HepG2 (cell line): ENCODE measurements around the gene CRK. TPM values are rescaled to one million over a fixed set of nuclear protein-coding genes. Genes with fewer than 3 reads are reported as not detected.
A peak's percentile ranks its signal among the peaks of the same experiment; 100 is the strongest.
"Not testable (repeated sequence)": the region's sequence is repeated elsewhere in the genome, so short reads cannot be mapped to it uniquely, and the experiment has no call there.

ENCODE experiments used
- FOXO4 ChIP-seq: sonication (generic); formaldehyde crosslinking; conservative IDR thresholded peaks from 2 replicates; pipeline ENCODE4 v1.8.1; 2023; ENCODE audit warnings: missing genetic modification reagents
- FOXP1 ChIP-seq, 2 experiments: fragments of 450-650 bp in 1 of 2; IDR thresholded peaks; 2 replicates each; pipeline ENCODE4 v1.6.1; 2017 to 2018; ENCODE audit warnings: antibody characterized with exemption in 1 of 2
- FOXP4 ChIP-seq: sonication (generic); formaldehyde crosslinking; IDR thresholded peaks from 2 replicates; pipeline ENCODE4 v1.4.0; 2020; ENCODE audit warnings: missing genetic modification reagents
- HNF4A ChIP-seq: sonication (generic); formaldehyde crosslinking; IDR thresholded peaks from 2 replicates; pipeline ENCODE4 v1.4.0; 2020; ENCODE audit warnings: missing genetic modification reagents
- RNF219 ChIP-seq: sonication (generic); formaldehyde crosslinking; IDR thresholded peaks from 2 replicates; pipeline ENCODE4 v1.5.0; 2020; ENCODE audit warnings: mild to moderate bottlenecking, missing genetic modification reagents
- SOX13 ChIP-seq, 3 experiments: fragments of 450-650 bp in 1 of 3; sonication (generic) in 1 of 3; formaldehyde crosslinking in 1 of 3; IDR thresholded peaks in 2 of 3; conservative IDR thresholded peaks in 1 of 3; 2 replicates each; pipeline versions ENCODE4 v1.5.0 to v1.6.1; 2016 to 2020; ENCODE audit warnings: antibody characterized with exemption in 1 of 3, mild to moderate bottlenecking in 1 of 3, missing compliant biosample characterization in 1 of 3, missing genetic modification reagents in 1 of 3, moderate library complexity in 1 of 3
- ZFP91 ChIP-seq: sonication (generic); formaldehyde crosslinking; IDR thresholded peaks from 2 replicates; pipeline ENCODE4 v1.9.0; 2022; ENCODE audit warnings: missing genetic modification reagents, mild to moderate bottlenecking, borderline replicate concordance
- ZNF3 ChIP-seq: IDR thresholded peaks from 2 replicates; pipeline ENCODE4 v1.7.0; 2017; ENCODE audit warnings: inconsistent platforms
- ZNF687 ChIP-seq: sonication (generic); formaldehyde crosslinking; IDR thresholded peaks from 2 replicates; pipeline ENCODE4 v1.5.1; 2020; ENCODE audit warnings: mild to moderate bottlenecking, missing genetic modification reagents, moderate library complexity
- polyA plus RNA-seq, 8 experiments: library from polyadenylated mRNA; depleted of rRNA in 3 of 8; stranded (reverse) in 7 of 8; unstranded in 1 of 8; fragments of >200 nt; fragmentation: Illumina TruSeq in 4 of 8; extraction: Trizol in 4 of 8; gene quantifications; 2 replicates each; pipeline versions ENCODE4 v1.2.1 to v1.2.3, GENCODE V29; 2011 to 2016; ENCODE audit warnings: low read depth in 4 of 8, missing spikeins in 1 of 8, mixed read lengths in 1 of 8; ENCODE audit not compliant: insufficient read depth in 1 of 8
- total RNA-seq, 5 experiments: library from RNA; depleted of rRNA; stranded (reverse); fragments of >200 nt; fragmentation: Illumina TruSeq; extraction: Trizol; gene quantifications; 2 replicates each; pipeline ENCODE4 v1.2.3, GENCODE V29; 2016; ENCODE audit warnings: low read depth in 1 of 5

Gene CRK
- total and polyA plus RNA-seq, 2 of the 13 experiments (the other 11 are each of a cell fraction or from before 2014, with no cell fraction given) = 47.4 to 54.2 TPM

- TF ChIP-seq ZNF687 (CRISPR knock-in tag) (peak; percentile 34; the same call in 1 of the 2 replicates), FOXO4 (CRISPR knock-in tag) (0 out of 2 replicates have a peak, but pooled peaks have one; percentile 27), FOXP4 (peak; percentile 37; the same call in 1 of the 2 replicates), ZNF3 (0 out of 2 replicates have a peak, but pooled peaks have one; percentile 34), ZFP91 (CRISPR knock-in tag) (peak; percentile 20; the same call in 1 of the 2 replicates), RNF219 (CRISPR knock-in tag) (0 out of 2 replicates have a peak, but pooled peaks have one; percentile 51), SOX13 (CRISPR knock-in tag; conservative IDR thresholded peaks at IDR 0.05 in 1 of 2, IDR thresholded peaks at IDR 0.05 in 1 of 2) (peak in 1 of 2 experiments; percentile 66; a peak in 2 of 4 replicates), HNF4A (CRISPR knock-in tag) (peak; percentile 11; the same call in 1 of the 2 replicates), FOXP1 (CRISPR knock-in tag; IDR thresholded peaks at IDR 0.05) (peak; percentile 49)
- TF ChIP-seq SOX13, FOXP1 (IDR thresholded peaks at IDR 0.05): not testable (repeated sequence)
- TF ChIP-seq, all 625 proteins: peak for 45; not testable (repeated sequence) for 580
These were observed 2.3 kb downstream of the CRK start (continued) for GRCh38 chr17:1453694-1454093.
